ENCODE measurements around the gene PBLD. TPM values are rescaled to one million over a fixed set of nuclear protein-coding genes. Genes with fewer than 3 reads are reported as not detected.

The PBLD gene
- total and polyA plus RNA-seq, 9 of the 15 experiments (the other 6 are each of a cell fraction or from before 2014, with no cell fraction given) = 1.2 to 4.3 (median 2.5) TPM

DNA sequence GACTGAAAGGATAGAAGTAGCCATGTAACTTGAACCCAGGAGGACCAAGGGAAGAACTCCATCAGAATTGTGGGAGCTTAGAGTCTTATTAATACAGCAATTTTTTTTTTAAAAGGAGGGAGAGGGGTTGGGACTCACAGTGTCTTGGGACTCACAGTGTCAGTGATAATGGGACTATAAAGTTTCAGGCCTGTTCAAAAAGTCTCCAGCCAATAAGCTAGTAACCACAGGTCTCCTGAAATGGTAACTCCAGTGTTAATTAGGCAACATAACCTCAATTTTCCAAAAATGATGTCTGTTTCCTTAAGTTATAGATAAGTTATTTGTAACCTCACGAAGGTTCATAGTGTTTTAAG, 3.2 kb downstream of the PBLD start (continued):
- TF ChIP-seq ZNF134 (CRISPR knock-in tag; conservative IDR thresholded peaks at IDR 0.05) (0 out of 2 replicates have a peak, but pooled peaks have one; percentile 10), ETV1 (tag; conservative IDR thresholded peaks at IDR 0.05; ENCODE audit: low read depth) (no peak)
- TF ChIP-seq, protein P1, sequence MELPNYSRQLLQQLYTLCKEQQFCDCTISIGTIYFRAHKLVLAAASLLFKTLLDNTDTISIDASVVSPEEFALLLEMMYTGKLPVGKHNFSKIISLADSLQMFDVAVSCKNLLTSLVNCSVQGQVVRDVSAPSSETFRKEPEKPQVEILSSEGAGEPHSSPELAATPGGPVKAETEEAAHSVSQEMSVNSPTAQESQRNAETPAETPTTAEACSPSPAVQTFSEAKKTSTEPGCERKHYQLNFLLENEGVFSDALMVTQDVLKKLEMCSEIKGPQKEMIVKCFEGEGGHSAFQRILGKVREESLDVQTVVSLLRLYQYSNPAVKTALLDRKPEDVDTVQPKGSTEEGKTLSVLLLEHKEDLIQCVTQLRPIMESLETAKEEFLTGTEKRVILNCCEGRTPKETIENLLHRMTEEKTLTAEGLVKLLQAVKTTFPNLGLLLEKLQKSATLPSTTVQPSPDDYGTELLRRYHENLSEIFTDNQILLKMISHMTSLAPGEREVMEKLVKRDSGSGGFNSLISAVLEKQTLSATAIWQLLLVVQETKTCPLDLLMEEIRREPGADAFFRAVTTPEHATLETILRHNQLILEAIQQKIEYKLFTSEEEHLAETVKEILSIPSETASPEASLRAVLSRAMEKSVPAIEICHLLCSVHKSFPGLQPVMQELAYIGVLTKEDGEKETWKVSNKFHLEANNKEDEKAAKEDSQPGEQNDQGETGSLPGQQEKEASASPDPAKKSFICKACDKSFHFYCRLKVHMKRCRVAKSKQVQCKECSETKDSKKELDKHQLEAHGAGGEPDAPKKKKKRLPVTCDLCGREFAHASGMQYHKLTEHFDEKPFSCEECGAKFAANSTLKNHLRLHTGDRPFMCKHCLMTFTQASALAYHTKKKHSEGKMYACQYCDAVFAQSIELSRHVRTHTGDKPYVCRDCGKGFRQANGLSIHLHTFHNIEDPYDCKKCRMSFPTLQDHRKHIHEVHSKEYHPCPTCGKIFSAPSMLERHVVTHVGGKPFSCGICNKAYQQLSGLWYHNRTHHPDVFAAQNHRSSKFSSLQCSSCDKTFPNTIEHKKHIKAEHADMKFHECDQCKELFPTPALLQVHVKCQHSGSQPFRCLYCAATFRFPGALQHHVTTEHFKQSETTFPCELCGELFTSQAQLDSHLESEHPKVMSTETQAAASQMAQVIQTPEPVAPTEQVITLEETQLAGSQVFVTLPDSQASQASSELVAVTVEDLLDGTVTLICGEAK (IDR thresholded peaks at IDR 0.05) = peak; percentile 88
- TF ChIP-seq, protein P1 (CRISPR knock-in tag; IDR thresholded peaks at IDR 0.05) = no peak
